Gastrocnemius medialis (tissue), 4 donors: ENCODE results near the gene IQSEC1. TPM values are rescaled to one million over a fixed set of nuclear protein-coding genes. Genes with fewer than 3 reads are reported as not detected.

Source experiments
- ATAC-seq, 2 donors: fragments of 150-250 bp; one replicate each; pipeline ENCODE4 v1.9.1; 2016
- DNase-seq, 2 donors: peaks; one replicate each; pipeline ENCODE4 v3.0.0-alpha.2; 2019
- H3K27ac ChIP-seq, 4 donors: fragments of 200-600 bp; sonication (generic); 1 replicate in 1 of 4; 2 replicates in 3 of 4; pipeline ENCODE4 v1.5.1; 2016 to 2018; ENCODE audit warnings: mild to moderate bottlenecking in 2 of 4, moderate library complexity in 1 of 4
- H3K27me3 ChIP-seq, 3 donors: fragments of 200-600 bp; sonication (generic) in 2 of 3; 1 replicate in 1 of 3; 2 replicates in 2 of 3; pipeline versions ENCODE4 v1.5.1 to v1.6.0; 2016 to 2019; ENCODE audit warnings: mild to moderate bottlenecking in 1 of 3, moderate library complexity in 1 of 3
- H3K36me3 ChIP-seq, 2 donors: fragments of 200-600 bp; sonication (generic) in 1 of 2; one replicate each; pipeline ENCODE4 v1.5.1; 2017 to 2018
- H3K4me1 ChIP-seq, 2 donors: fragments of 200-600 bp; sonication (generic) in 1 of 2; one replicate each; pipeline ENCODE4 v1.5.1; 2016 to 2017; ENCODE audit warnings: mild to moderate bottlenecking in 2 of 2
- H3K4me3 ChIP-seq, 4 donors: fragments of 200-600 bp; sonication (generic) in 3 of 4; 1 replicate in 1 of 4; 2 replicates in 3 of 4; pipeline ENCODE4 v1.5.1; 2016 to 2019; ENCODE audit warnings: mild to moderate bottlenecking in 2 of 4
- H3K9me3 ChIP-seq, 3 donors: fragments of 200-600 bp; sonication (generic) in 2 of 3; 1 replicate in 1 of 3; 2 replicates in 2 of 3; pipeline ENCODE4 v1.5.1; 2016 to 2019
- CTCF ChIP-seq, 5 experiments: fragments of 450-650 bp in 3 of 5; fragments of 200-600 bp in 2 of 5; sonication (generic) in 2 of 5; IDR thresholded peaks in 4 of 5; conservative IDR thresholded peaks in 1 of 5; 1 replicate in 4 of 5; 2 replicates in 1 of 5; pipeline ENCODE4 v1.5.1; 2016 to 2019; ENCODE audit warnings: antibody characterized with exemption in 5 of 5, mild to moderate bottlenecking in 3 of 5, moderate library complexity in 3 of 5
- POLR2A ChIP-seq, 2 donors: fragments of 450-650 bp; IDR thresholded peaks; one replicate each; pipeline ENCODE4 v1.6.1; 2017; ENCODE audit warnings: antibody characterized with exemption in 2 of 2, mild to moderate bottlenecking in 2 of 2, moderate library complexity in 2 of 2
- in situ Hi-C, 4 donors: fragments of 200-750 bp; cut with MboI; loops; one replicate each; pipeline versions ENCODE4 v1.15.0 to v1.8.0; 2017; ENCODE audit warnings: low sequenced_read_pairs in 4 of 4
- intact Hi-C: fragments of 100-400 bp; cut with DNase I; formaldehyde crosslinking; loops from one replicate; pipeline ENCODE4 v1.15.1; 2023; ENCODE audit warnings: low total_unique reads
- total RNA-seq, 4 donors: library from RNA; depleted of rRNA; stranded (reverse); fragments of >200 nt; gene quantifications; one replicate each; pipeline versions ENCODE4 v1.1.0 to v1.2.3, GENCODE V29; 2016

Gene IQSEC1
- total RNA-seq, 4 donors from 2014 or later = 15.2 to 31.3 (median 28.0) TPM

- H3K27ac ChIP-seq = no peak overlapping the region
- intact Hi-C loops = loop anchor here (1.0 kb wide), 1 partner anchor 24 kb away; no protein-coding TSS in a partner anchor
- H3K4me1 ChIP-seq = peaks cover 20 to 24% of the 10 kb centered on the region in 2 donors
- peak; percentile 46 to 56 for DNase-seq
- peak; percentile 79 to 94 (median 87) for TF ChIP-seq CTCF (IDR thresholded peaks at IDR 0.05 in 4 of 5, conservative IDR thresholded peaks at IDR 0.05 in 1 of 5)
- no peak for TF ChIP-seq POLR2A (IDR thresholded peaks at IDR 0.05)
- H3K27me3 ChIP-seq = no peaks in the 10 kb centered on the region
- no peaks in the 10 kb centered on the region for H3K36me3 ChIP-seq
- peak in 1 of 2 donors; percentile 76 for ATAC-seq
- H3K4me3 ChIP-seq = peak overlapping the region in 3 of 4 donors; percentile 18 to 33 (median 30)
- in situ Hi-C loops = loop anchor here (10.0 to 25.0 kb wide), 2 partner anchors 93 to 95 kb away; no protein-coding TSS in a partner anchor
- no peaks in the 10 kb centered on the region for H3K9me3 ChIP-seq
These were observed 181.0 kb downstream of the IQSEC1 start for GRCh38 chr3:12891985-12892839.

GRCh38 chr3:12891391-12891984 is 181.7 kb downstream of the IQSEC1 start:
- ATAC-seq (no peak), DNase-seq (no peak)
- intact Hi-C loops = no loop called here
- Histone ChIP-seq H3K4me3 (peak overlapping the region in 3 of 4 donors; percentile 18 to 33 (median 30)), H3K36me3 (no peaks in the 10 kb centered on the region), H3K27me3 (no peaks in the 10 kb centered on the region), H3K9me3 (no peaks in the 10 kb centered on the region), H3K27ac (no peak overlapping the region), H3K4me1 (peaks cover 26 to 27% of the 10 kb centered on the region in 2 donors)
- in situ Hi-C loops = loop anchor here (10.0 to 25.0 kb wide), 2 partner anchors 93 to 96 kb away; no protein-coding TSS in a partner anchor
- TF ChIP-seq POLR2A (IDR thresholded peaks at IDR 0.05) (no peak), CTCF (IDR thresholded peaks at IDR 0.05 in 4 of 5, conservative IDR thresholded peaks at IDR 0.05 in 1 of 5) (no peak)

- H3K4me3 ChIP-seq = no peak overlapping the region
- H3K36me3 ChIP-seq = no peaks in the 10 kb centered on the region
- DNase-seq (no peak), ATAC-seq (no peak)
- no peaks in the 10 kb centered on the region for H3K9me3 ChIP-seq
- H3K4me1 ChIP-seq = peaks cover 29 to 30% of the 10 kb centered on the region in 2 donors
- in situ Hi-C loops = loop anchor here (10.0 to 25.0 kb wide), 2 partner anchors 94 to 97 kb away; no protein-coding TSS in a partner anchor
- no peaks in the 10 kb centered on the region for H3K27me3 ChIP-seq
- no peak overlapping the region for H3K27ac ChIP-seq
- TF ChIP-seq CTCF (IDR thresholded peaks at IDR 0.05 in 4 of 5, conservative IDR thresholded peaks at IDR 0.05 in 1 of 5) = no peak
- no peak for TF ChIP-seq POLR2A (IDR thresholded peaks at IDR 0.05)
- intact Hi-C loops = no loop called here
These were observed 182.4 kb downstream of the IQSEC1 start for GRCh38 chr3:12890610-12891390.

- H3K4me3 ChIP-seq = peak overlapping the region in 3 of 4 donors; percentile 15 to 23 (median 22)
- H3K27me3 ChIP-seq = no peaks in the 10 kb centered on the region
- intact Hi-C loops = no loop called here
- H3K36me3 ChIP-seq = no peaks in the 10 kb centered on the region
- peak overlapping the region in 1 of 4 donors; percentile 29 for H3K27ac ChIP-seq
- peaks cover 16 to 27% of the 10 kb centered on the region in 2 donors for H3K4me1 ChIP-seq
- H3K9me3 ChIP-seq = no peaks in the 10 kb centered on the region
- peak; percentile 58 to 76 for DNase-seq
- TF ChIP-seq CTCF (IDR thresholded peaks at IDR 0.05 in 4 of 5, conservative IDR thresholded peaks at IDR 0.05 in 1 of 5) (no peak), POLR2A (IDR thresholded peaks at IDR 0.05) (no peak)
- in situ Hi-C loops = loop anchor here in 3 of 4 donors (25.0 kb wide), 1 partner anchor 101 kb away; no protein-coding TSS in a partner anchor
- ATAC-seq = peak; percentile 55 to 78
These were observed 186.5 kb downstream of the IQSEC1 start for GRCh38 chr3:12886736-12887135.
